ENCODE data around the gene ZNF716.

- no peak for TF ChIP-seq POLR2A (IDR thresholded peaks at IDR 0.05)
- TF ChIP-seq CTCF (IDR thresholded peaks at IDR 0.05): no peak
Observed at GRCh38 chr7:57496395-57496794, 46.4 kb downstream of the ZNF716 start.

All from Peyer's patch (tissue), 4 donors.